H9 (cell line): ENCODE results near the gene TFAP2A. TPM values are rescaled to one million over a fixed set of nuclear protein-coding genes. Genes with fewer than 3 reads are reported as not detected.

Experiments used
- DNase-seq: peaks from one replicate; pipeline ENCODE4 v3.0.0-alpha.2; 2017
- H2AFZ ChIP-seq: one replicate; pipeline ENCODE4 v1.6.1; 2013; ENCODE audit warnings: mild to moderate bottlenecking, low read length, control low read depth, moderate library complexity
- H2AK5ac ChIP-seq: 2 replicates; pipeline ENCODE4 v1.6.1; 2013; ENCODE audit warnings: low read length, control low read depth, mixed read lengths; ENCODE audit not compliant: insufficient read length
- H2BK120ac ChIP-seq: one replicate; pipeline ENCODE4 v1.6.1; 2013; ENCODE audit warnings: low read depth, mild to moderate bottlenecking, low read length, control low read depth, inconsistent platforms; ENCODE audit not compliant: poor library complexity, severe bottlenecking
- H2BK12ac ChIP-seq: 2 replicates; pipeline ENCODE4 v1.6.1; 2013; ENCODE audit warnings: low read length, control low read depth, mixed read lengths, low read depth; ENCODE audit not compliant: insufficient read length
- H2BK15ac ChIP-seq: 2 replicates; pipeline ENCODE4 v1.6.1; 2013; ENCODE audit warnings: low read depth, low read length, control low read depth
- H2BK20ac ChIP-seq: one replicate; pipeline ENCODE4 v1.6.1; 2013; ENCODE audit warnings: low read depth, mild to moderate bottlenecking, low read length, control low read depth, inconsistent platforms; ENCODE audit not compliant: poor library complexity, severe bottlenecking
- H2BK5ac ChIP-seq: 2 replicates; pipeline ENCODE4 v1.6.1; 2013; ENCODE audit warnings: low read length, control low read depth, mixed read lengths; ENCODE audit not compliant: insufficient read length
- H3K14ac ChIP-seq: 2 replicates; pipeline ENCODE4 v1.6.1; 2013; ENCODE audit warnings: low read length, control low read depth; ENCODE audit not compliant: insufficient read depth
- H3K18ac ChIP-seq: 2 replicates; pipeline ENCODE4 v1.6.1; 2013; ENCODE audit warnings: low read depth, mild to moderate bottlenecking, mixed read lengths, low read length, control low read depth; ENCODE audit not compliant: insufficient read length
- H3K23ac ChIP-seq: 2 replicates; pipeline ENCODE4 v1.6.1; 2013; ENCODE audit warnings: low read length, control low read depth, mixed read lengths, low read depth; ENCODE audit not compliant: insufficient read length
- H3K23me2 ChIP-seq: 2 replicates; pipeline ENCODE4 v1.6.1; 2013; ENCODE audit warnings: low read depth, mild to moderate bottlenecking, mixed read lengths, low read length, control low read depth; ENCODE audit not compliant: insufficient read length, poor library complexity, severe bottlenecking
- H3K27ac ChIP-seq: 2 replicates; pipeline ENCODE4 v1.5.1; 2013; ENCODE audit warnings: low read length, control low read depth, mixed read lengths, low read depth; ENCODE audit not compliant: insufficient read length
- H3K27me3 ChIP-seq: 2 replicates; pipeline ENCODE4 v1.6.1; 2013; ENCODE audit warnings: low read length, control low read depth, inconsistent platforms; ENCODE audit not compliant: insufficient read depth
- H3K4ac ChIP-seq: 2 replicates; pipeline ENCODE4 v1.6.1; 2013; ENCODE audit warnings: low read depth, mild to moderate bottlenecking, control low read depth, inconsistent platforms, low read length, moderate library complexity
- H3K4me1 ChIP-seq: 2 replicates; pipeline ENCODE4 v1.6.1; 2013; ENCODE audit warnings: low read length, control low read depth, inconsistent platforms; ENCODE audit not compliant: insufficient read depth
- H3K4me2 ChIP-seq: 2 replicates; pipeline ENCODE4 v1.6.1; 2013; ENCODE audit warnings: low read length, control low read depth, mixed read lengths; ENCODE audit not compliant: insufficient read length, insufficient read depth
- H3K56ac ChIP-seq: 2 replicates; pipeline ENCODE4 v1.6.1; 2013; ENCODE audit warnings: low read depth, mild to moderate bottlenecking, mixed read lengths, low read length, control low read depth; ENCODE audit not compliant: insufficient read length
- H3K79me1 ChIP-seq: 2 replicates; pipeline ENCODE4 v1.6.1; 2013; ENCODE audit warnings: low read depth, mild to moderate bottlenecking, moderate library complexity, low read length, control low read depth, inconsistent platforms; ENCODE audit not compliant: insufficient read depth, poor library complexity, severe bottlenecking
- H3K79me2 ChIP-seq: 2 replicates; pipeline ENCODE4 v1.6.1; 2013; ENCODE audit warnings: low read length, control low read depth, inconsistent platforms; ENCODE audit not compliant: insufficient read depth
- H3K9ac ChIP-seq: 2 replicates; pipeline ENCODE4 v1.6.1; 2013; ENCODE audit warnings: low read length, control low read depth, mixed read lengths; ENCODE audit not compliant: insufficient read length; ENCODE audit errors: extremely low read depth
- H3K9me3 ChIP-seq: one replicate; pipeline ENCODE4 v1.6.1; 2013; ENCODE audit warnings: low read depth, low read length, inconsistent platforms; ENCODE audit not compliant: control insufficient read depth
- H3T11ph ChIP-seq: one replicate; pipeline ENCODE4 v1.6.1; 2013; ENCODE audit warnings: mild to moderate bottlenecking, low read length, control low read depth, inconsistent platforms
- H4K20me1 ChIP-seq: one replicate; pipeline ENCODE4 v1.6.1; 2013; ENCODE audit not compliant: control insufficient read depth, insufficient read length, insufficient read depth
- H4K5ac ChIP-seq: 2 replicates; pipeline ENCODE4 v1.6.1; 2013; ENCODE audit warnings: low read depth, mild to moderate bottlenecking, mixed read lengths, low read length, control low read depth; ENCODE audit not compliant: insufficient read length
- H4K8ac ChIP-seq: replicated peaks from 2 replicates; pipeline ENCODE4 v1.6.1; 2013; ENCODE audit warnings: low read length, control low read depth, mixed read lengths, low read depth; ENCODE audit not compliant: insufficient read length
- H4K91ac ChIP-seq: 2 replicates; pipeline ENCODE4 v1.6.1; 2013; ENCODE audit warnings: low read depth, mild to moderate bottlenecking, moderate library complexity, mixed read lengths, low read length, control low read depth; ENCODE audit not compliant: insufficient read length
- H3K27ac Mint-ChIP-seq, 3 experiments: 2 replicates in 2 of 3; 3 replicates in 1 of 3; pipeline ENCODE4 v1.8.0; 2020 to 2021; ENCODE audit warnings: mixed read lengths in 3 of 3, mild to moderate bottlenecking in 1 of 3, moderate library complexity in 1 of 3
- H3K27me3 Mint-ChIP-seq: 2 replicates; pipeline ENCODE4 v1.8.0; 2021; ENCODE audit warnings: low read depth, mild to moderate bottlenecking, moderate library complexity, mixed read lengths
- H3K36me3 Mint-ChIP-seq, 3 experiments: 2 replicates in 2 of 3; 3 replicates in 1 of 3; pipeline ENCODE4 v1.8.0; 2020 to 2021; ENCODE audit warnings: low read depth in 3 of 3, mixed read lengths in 3 of 3; ENCODE audit not compliant: insufficient read depth in 1 of 3
- H3K4me1 Mint-ChIP-seq, 2 experiments: 2 replicates each; pipeline ENCODE4 v1.8.0; 2020; ENCODE audit warnings: mixed read lengths in 2 of 2
- H3K4me3 Mint-ChIP-seq, 2 experiments: 2 replicates in 1 of 2; 3 replicates in 1 of 2; pipeline ENCODE4 v1.8.0; 2020 to 2021; ENCODE audit warnings: mild to moderate bottlenecking in 2 of 2, mixed read lengths in 2 of 2, moderate library complexity in 1 of 2
- H3K9me3 Mint-ChIP-seq, 2 experiments: 2 replicates in 1 of 2; 3 replicates in 1 of 2; pipeline ENCODE4 v1.8.0; 2020; ENCODE audit warnings: mild to moderate bottlenecking in 2 of 2, mixed read lengths in 2 of 2, moderate library complexity in 1 of 2
- CTCF ChIP-seq: fragments of 200-600 bp; sonication (generic); conservative IDR thresholded peaks from 3 replicates; pipeline ENCODE4 v1.8.0; 2021; ENCODE audit warnings: antibody characterized with exemption, mild to moderate bottlenecking
- WGBS: extraction: QIAGEN DNeasy Blood & Tissue Kit; methylation state at CpG from one replicate; pipeline ENCODE4 v1.1.7; 2013; ENCODE audit warnings: missing lambda C conversion rate, low lambda C conversion rate, mixed read lengths; ENCODE audit not compliant: insufficient read length; ENCODE audit errors: extremely low coverage; 5-methylcytosine and 5-hydroxymethylcytosine counted together
- total RNA-seq: library from RNA; stranded (reverse); gene quantifications from 2 replicates; pipeline ENCODE4 v1.2.1, GENCODE V29; 2021

TFAP2A gene
- total RNA-seq, 1 experiment from 2014 or later = 2.6 TPM

GRCh38 chr6:10446548-10446947 lies 31.7 kb upstream of the TFAP2A start:
- no CpG with 5 or more reads among the region's 1 CpG for WGBS
- TF ChIP-seq CTCF = no peak
- no peaks in the 10 kb centered on the region for H3K27me3 ChIP-seq
- no peak overlapping the region for H2AFZ ChIP-seq
- H3K23me2 ChIP-seq = no peaks in the 10 kb centered on the region
- H2AK5ac ChIP-seq = no peak overlapping the region
- no peak overlapping the region for H3K9ac ChIP-seq
- no peak overlapping the region for H3K4me3 Mint-ChIP-seq
- H2BK120ac ChIP-seq = no peak overlapping the region
- H2BK20ac ChIP-seq = no peak overlapping the region
- no peak for DNase-seq
- H3K23ac ChIP-seq = no peak overlapping the region
- H2BK5ac ChIP-seq = no peak overlapping the region
- no peak overlapping the region for H3K27ac ChIP-seq
- no peaks in the 10 kb centered on the region for H3K36me3 Mint-ChIP-seq
- H3K9me3 Mint-ChIP-seq = peaks cover 0 to 3% of the 10 kb centered on the region in 2 experiments; a peak in 2 of 5 replicates
- H3K18ac ChIP-seq = no peak overlapping the region
- no peaks in the 10 kb centered on the region for H3K4me1 ChIP-seq
- no peak overlapping the region for H4K5ac ChIP-seq
- no peak overlapping the region for H2BK15ac ChIP-seq
- no peaks in the 10 kb centered on the region for H3K9me3 ChIP-seq
- no peak overlapping the region for H3K4me2 ChIP-seq
- H3K79me1 ChIP-seq = no peaks in the 10 kb centered on the region
- no peaks in the 10 kb centered on the region; the same call in 1 of the 2 replicates for H3K27me3 Mint-ChIP-seq
- no peaks in the 10 kb centered on the region for H3K79me2 ChIP-seq
- H3K14ac ChIP-seq = no peak overlapping the region
- no peak overlapping the region for H4K8ac ChIP-seq
- H3T11ph ChIP-seq = no peak overlapping the region
- no peak overlapping the region for H2BK12ac ChIP-seq
- H3K4me1 Mint-ChIP-seq = peaks cover 0 to 4% of the 10 kb centered on the region in 2 experiments; a peak in 1 of 4 replicates
- no peaks in the 10 kb centered on the region for H4K20me1 ChIP-seq
- no peak overlapping the region for H3K4ac ChIP-seq
- no peak overlapping the region for H4K91ac ChIP-seq
- H3K27ac Mint-ChIP-seq = no peak overlapping the region
- no peak overlapping the region for H3K56ac ChIP-seq
